Nasal cavity respiratory epithelium epithelial cell of viscerocranial mucosa (primary cell): ENCODE data around the gene OR14K1. TPM values are rescaled to one million over a fixed set of nuclear protein-coding genes. Genes with fewer than 3 reads are reported as not detected.

Experiments used
- total RNA-seq: library from RNA; depleted of rRNA; stranded (reverse); fragments of >200 nt; gene quantifications from 2 replicates; pipeline ENCODE4 v1.2.3, GENCODE V29; 2014

The OR14K1 gene, protein sequence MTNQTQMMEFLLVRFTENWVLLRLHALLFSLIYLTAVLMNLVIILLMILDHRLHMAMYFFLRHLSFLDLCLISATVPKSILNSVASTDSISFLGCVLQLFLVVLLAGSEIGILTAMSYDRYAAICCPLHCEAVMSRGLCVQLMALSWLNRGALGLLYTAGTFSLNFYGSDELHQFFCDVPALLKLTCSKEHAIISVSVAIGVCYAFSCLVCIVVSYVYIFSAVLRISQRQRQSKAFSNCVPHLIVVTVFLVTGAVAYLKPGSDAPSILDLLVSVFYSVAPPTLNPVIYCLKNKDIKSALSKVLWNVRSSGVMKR
- total RNA-seq, result not detected in 2 replicates

DNA sequence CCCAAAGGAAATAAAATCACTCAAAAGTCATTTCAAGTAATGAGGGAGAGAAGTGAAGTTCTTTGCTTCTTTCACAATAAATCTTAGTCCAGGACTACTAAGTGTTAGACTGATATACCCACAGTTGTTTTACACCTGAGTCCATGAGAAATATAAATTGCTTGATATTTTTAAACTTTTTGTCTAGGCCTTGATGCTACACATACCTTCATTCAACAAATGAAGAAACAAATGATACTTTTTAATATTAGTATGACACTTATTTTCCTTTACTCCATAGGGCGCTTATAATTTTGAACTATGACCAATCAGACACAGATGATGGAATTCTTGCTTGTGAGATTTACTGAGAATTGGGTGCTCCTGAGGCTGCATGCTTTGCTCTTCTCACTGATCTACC lies at the start of gene OR14K1:
TSS of gene OR14K1 (plus strand) at position 301 of the 400 bp plus-strand sequence. CDS start at position 301, 0 bp downstream.

DNA sequence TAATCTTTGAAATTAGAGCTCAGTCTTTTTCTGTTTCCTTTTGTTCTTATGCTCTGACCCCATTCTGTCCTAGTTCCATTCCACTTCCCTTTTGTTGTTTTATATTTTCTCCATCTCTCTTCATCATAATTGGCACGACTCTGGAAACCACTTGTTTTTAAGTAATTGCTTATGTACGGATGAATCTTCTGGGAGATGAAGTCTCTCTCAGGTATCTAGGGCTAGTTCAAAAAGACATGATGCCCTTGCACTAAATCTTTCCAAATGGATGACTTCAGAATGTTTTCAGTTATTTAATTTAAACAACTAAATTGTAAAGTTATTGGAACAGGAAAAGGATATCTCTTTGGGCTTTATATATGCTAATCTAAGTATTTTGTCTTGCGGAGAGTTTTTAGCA lies 21.9 kb upstream of the OR14K1 start, which contains the start of gene OR6F1:
TSS of gene OR6F1 (minus strand) at position 101 of the 400 bp plus-strand sequence. CDS start 3,891 bp downstream, outside the sequence.

DNA sequence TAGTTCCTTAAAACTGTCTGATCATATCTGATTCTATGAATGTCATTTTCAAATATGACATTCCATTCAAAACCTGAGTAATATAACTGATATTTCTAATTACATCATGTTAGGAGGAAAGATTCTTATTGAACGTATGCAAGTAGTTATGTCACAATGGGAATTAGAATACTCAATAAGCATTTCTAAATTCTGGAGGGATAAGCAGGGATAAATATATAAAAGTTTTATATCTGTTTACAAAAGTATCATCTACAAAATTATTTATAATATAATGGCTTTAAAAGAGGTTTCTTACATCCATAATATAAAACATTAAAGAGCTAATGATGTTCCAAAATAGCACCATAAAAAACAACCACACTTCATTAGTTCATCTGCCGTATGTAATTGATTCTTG lies 9.6 kb downstream of the OR14K1 start, which contains the start of gene OR14A2:
TSS of gene OR14A2 (minus strand) at position 101 of the 400 bp plus-strand sequence.

DNA sequence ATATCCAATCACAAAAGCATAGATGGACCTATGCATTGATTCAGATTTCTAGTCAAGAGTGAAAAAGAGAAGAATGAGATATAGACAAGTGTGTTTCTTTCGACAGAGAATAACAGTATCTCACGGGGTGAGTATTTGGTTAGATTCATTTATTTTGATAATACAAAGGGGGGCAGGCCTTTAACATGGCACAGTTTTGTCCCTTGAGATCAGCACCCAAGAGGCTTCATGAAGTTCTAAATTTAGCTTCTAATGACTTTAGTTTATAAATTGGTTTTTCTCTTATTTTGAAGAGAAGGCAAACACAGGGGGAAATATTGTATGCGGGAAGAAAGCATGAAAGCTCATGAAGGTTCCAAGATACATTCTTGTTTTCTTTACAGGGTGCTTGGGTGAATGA lies 22.0 kb downstream of the OR14K1 start, which contains the start of gene OR1C1:
TSS of gene OR1C1 (minus strand) at position 101 of the 400 bp plus-strand sequence. CDS start 2,150 bp downstream, outside the sequence.

Other genes with a start within 250 kb of the OR14K1 start
- not detected in 2 replicates for gene OR2C3, start 202.2 kb upstream of the OR14K1 start, total RNA-seq
- gene GCSAML, start 189.5 kb upstream of the OR14K1 start, total RNA-seq, result under 0.01 TPM in 1 of 2 replicates, not detected in the other
- not detected in 2 replicates for gene OR2G2, start 150.3 kb upstream of the OR14K1 start, total RNA-seq
- not detected in 2 replicates for gene OR2G3, start 133.0 kb upstream of the OR14K1 start, total RNA-seq
- gene OR13G1, start 58.9 kb upstream of the OR14K1 start, total RNA-seq, result not detected in 2 replicates
- not detected in 2 replicates for gene OR6F1, start 22.0 kb upstream of the OR14K1 start, total RNA-seq
- gene OR14A2, start 9.5 kb downstream of the OR14K1 start, total RNA-seq, result not detected in 2 replicates
- gene OR1C1, start 21.9 kb downstream of the OR14K1 start, total RNA-seq, result not detected in 2 replicates
- gene OR14A16, start 85.5 kb downstream of the OR14K1 start, total RNA-seq, result not detected in 2 replicates
- gene OR11L1, start 103.3 kb downstream of the OR14K1 start, total RNA-seq, result not detected in 2 replicates
- under 0.01 TPM in 1 of 2 replicates, not detected in the other for gene TRIM58, start 118.6 kb downstream of the OR14K1 start, total RNA-seq
- gene OR2W3, start 157.0 kb downstream of the OR14K1 start, total RNA-seq, result not detected in 2 replicates
- gene OR2T8, start 181.6 kb downstream of the OR14K1 start, total RNA-seq, result not detected in 2 replicates
- gene OR2AJ1, start 186.3 kb downstream of the OR14K1 start, total RNA-seq, result not detected in 2 replicates
- gene OR2L8, start 210.2 kb downstream of the OR14K1 start, total RNA-seq, result not detected in 2 replicates
- gene OR2AK2, start 226.6 kb downstream of the OR14K1 start, total RNA-seq, result not detected in 2 replicates